BE2C (cell line): ENCODE measurements around the gene MRAS.

ENCODE experiments used
- DNase-seq: peaks from one replicate; pipeline ENCODE4 v3.0.0-alpha.2; 2020
- H3K27me3 ChIP-seq: fragments of 250-450 bp; sonication (Bioruptor Pico); 2 replicates; pipeline ENCODE4 v1.5.1; 2020; ENCODE audit warnings: mild to moderate bottlenecking
- H3K36me3 ChIP-seq: fragments of 250-450 bp; sonication (Bioruptor Pico); 2 replicates; pipeline ENCODE4 v1.5.1; 2020; ENCODE audit warnings: mild to moderate bottlenecking
- H3K4me1 ChIP-seq: fragments of 250-450 bp; sonication (Bioruptor Pico); 2 replicates; pipeline ENCODE4 v1.5.1; 2020
- H3K4me3 ChIP-seq: 2 replicates; pipeline ENCODE4 v1.5.1; 2011; ENCODE audit warnings: low read depth, low read length
- H3K9me3 ChIP-seq: fragments of 250-450 bp; sonication (Bioruptor Pico); 2 replicates; pipeline ENCODE4 v1.5.1; 2020
- TF ChIP-seq, protein P1 (sequence below): IDR thresholded peaks from 2 replicates; pipeline ENCODE4 v1.5.1; 2012; ENCODE audit warnings: mild to moderate bottlenecking, low read depth, low read length

MRAS gene

DNA sequence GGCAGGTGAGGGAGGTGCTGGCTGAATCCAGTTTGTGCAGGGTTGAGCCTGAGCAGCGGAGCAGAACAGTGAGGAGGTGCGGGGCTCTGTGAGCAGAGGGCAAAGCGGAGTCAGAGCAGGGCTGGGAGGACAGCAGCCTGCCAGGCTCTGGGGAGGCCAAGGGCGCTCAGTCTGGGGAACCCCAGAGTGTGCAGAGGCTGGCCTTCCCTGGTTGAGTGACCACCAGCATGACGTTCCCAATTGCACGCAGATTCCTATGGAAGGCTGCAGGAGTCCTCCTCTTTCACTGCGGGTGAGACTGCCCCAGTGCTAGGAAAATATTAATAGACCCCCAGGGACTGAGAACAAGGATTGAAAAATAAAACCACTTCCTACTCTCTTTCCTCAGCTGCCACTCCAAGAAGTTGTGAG lies 13.2 kb downstream of the MRAS start:
- TF ChIP-seq, protein P1, sequence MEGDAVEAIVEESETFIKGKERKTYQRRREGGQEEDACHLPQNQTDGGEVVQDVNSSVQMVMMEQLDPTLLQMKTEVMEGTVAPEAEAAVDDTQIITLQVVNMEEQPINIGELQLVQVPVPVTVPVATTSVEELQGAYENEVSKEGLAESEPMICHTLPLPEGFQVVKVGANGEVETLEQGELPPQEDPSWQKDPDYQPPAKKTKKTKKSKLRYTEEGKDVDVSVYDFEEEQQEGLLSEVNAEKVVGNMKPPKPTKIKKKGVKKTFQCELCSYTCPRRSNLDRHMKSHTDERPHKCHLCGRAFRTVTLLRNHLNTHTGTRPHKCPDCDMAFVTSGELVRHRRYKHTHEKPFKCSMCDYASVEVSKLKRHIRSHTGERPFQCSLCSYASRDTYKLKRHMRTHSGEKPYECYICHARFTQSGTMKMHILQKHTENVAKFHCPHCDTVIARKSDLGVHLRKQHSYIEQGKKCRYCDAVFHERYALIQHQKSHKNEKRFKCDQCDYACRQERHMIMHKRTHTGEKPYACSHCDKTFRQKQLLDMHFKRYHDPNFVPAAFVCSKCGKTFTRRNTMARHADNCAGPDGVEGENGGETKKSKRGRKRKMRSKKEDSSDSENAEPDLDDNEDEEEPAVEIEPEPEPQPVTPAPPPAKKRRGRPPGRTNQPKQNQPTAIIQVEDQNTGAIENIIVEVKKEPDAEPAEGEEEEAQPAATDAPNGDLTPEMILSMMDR, result no peak
- DNase-seq, result no peak
- H3K4me3 ChIP-seq, result no peak overlapping the region
- no peaks in the 10 kb centered on the region for H3K4me1 ChIP-seq
- H3K9me3 ChIP-seq, result no peaks in the 10 kb centered on the region
- no peaks in the 10 kb centered on the region for H3K36me3 ChIP-seq
- peaks cover 10% of the 10 kb centered on the region for H3K27me3 ChIP-seq

DNA sequence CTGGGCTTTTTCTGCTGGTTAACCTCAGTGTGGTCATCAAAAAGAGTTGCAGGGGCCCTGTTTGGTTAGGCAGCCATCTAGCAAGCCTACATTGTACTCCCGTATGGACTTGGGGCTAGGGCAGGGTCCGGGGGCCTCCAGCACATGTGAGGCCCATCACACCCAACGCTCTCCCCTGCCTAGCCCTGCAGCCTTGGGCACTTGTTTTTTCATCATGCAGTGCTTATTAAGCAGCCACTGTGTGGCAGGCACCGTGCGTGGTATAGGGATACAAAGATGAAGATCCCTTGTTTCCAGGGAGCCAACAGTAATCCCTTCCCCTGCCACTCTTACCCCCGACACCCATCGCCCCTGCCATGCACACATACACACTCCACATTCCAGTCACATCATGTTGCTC lies 14.2 kb downstream of the MRAS start:
- no peaks in the 10 kb centered on the region for H3K4me1 ChIP-seq
- H3K36me3 ChIP-seq, result no peaks in the 10 kb centered on the region

DNA sequence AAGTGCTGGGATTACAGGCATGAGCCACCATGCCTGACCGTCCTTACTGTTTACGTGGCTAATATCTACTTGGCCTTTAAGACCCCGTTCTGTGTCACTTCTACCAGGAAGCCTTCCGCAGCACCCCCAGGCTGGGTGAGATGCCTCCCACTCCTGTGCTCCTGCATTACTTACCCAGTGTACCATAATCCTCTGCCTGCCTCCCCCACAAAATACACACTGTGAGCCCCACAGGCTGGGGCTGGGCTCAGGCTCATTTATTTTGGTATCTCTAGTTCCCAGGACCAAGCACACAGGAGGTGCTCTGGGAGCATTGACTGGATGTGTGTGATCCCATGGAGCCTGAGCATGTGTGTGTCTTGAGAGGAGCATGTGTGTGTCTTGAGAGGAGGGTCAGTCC lies 14.9 kb downstream of the MRAS start:
- no peaks in the 10 kb centered on the region for H3K36me3 ChIP-seq
- H3K4me3 ChIP-seq, result no peak overlapping the region
- TF ChIP-seq, protein P1, result no peak
- H3K27me3 ChIP-seq, result peaks cover 10% of the 10 kb centered on the region
- DNase-seq, result no peak
- no peaks in the 10 kb centered on the region for H3K4me1 ChIP-seq
- no peaks in the 10 kb centered on the region for H3K9me3 ChIP-seq

More for the DNA sequence above, 14.2 kb downstream of the MRAS start:
- Histone ChIP-seq H3K9me3 (no peaks in the 10 kb centered on the region), H3K4me3 (no peak overlapping the region), H3K27me3 (peaks cover 10% of the 10 kb centered on the region)
- TF ChIP-seq, protein P1, result no peak
- no peak for DNase-seq

DNA sequence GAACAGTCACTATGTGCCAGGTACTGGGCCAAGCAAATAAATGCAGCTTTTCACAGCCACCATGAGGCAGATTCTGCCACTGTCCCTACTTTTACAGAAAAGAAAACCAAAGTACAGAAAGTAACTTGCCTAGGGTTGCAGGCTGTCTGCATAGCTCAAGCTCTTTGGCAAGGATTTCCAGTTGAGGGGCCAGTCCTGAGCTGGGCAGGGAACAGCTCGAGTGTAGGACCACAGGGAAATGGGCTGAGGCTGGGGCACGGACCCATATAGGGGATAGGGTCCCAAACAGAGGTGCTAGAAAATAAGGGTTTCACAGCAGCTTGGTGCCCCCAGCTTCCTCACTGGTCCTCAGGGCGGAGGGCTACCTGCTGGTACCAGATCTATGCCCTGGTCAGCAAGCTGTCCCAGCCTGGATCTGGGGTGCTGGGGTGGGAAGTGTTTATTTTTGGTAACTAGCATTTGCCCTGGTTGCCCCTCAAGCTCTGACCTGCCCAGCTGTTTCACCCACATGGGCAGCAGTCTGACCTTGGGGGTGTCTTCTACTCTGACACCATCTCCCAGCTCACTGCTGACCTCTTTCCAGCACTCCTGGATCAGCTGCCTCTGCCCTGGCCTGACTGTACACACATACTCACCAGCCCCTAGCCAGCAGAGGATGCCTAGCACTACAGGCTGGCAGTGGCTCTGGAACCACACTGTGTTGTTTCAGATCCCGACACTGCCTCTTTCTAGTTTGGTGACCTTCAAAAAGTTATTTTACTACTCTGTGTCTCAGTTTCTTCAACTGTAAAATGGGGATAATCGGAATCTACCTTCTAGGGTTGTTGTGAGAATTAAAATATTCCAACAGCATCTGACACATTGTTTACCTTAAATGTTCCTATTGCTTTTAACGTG lies 16.2 kb downstream of the MRAS start:
- TF ChIP-seq, protein P1, result no peak
- Histone ChIP-seq H3K4me3 (no peak overlapping the region), H3K27me3 (peaks cover 10% of the 10 kb centered on the region), H3K4me1 (no peaks in the 10 kb centered on the region), H3K9me3 (no peaks in the 10 kb centered on the region), H3K36me3 (no peaks in the 10 kb centered on the region)
- DNase-seq, result no peak

DNA sequence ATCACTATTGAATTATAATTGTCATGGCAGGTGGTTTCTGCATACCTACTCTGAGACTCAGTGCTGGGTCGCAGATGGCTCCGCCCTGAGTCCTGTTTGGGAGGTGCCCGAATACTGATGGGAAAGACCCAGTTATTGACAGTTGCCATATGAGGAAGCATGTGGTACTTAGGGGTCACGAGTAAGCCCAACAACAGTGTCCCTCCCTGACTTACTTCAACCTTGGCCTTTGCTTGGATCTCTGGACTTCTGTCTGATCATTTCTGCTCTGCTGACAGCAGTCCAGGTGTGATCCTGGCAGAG lies 16.8 kb downstream of the MRAS start:
- no peaks in the 10 kb centered on the region for H3K36me3 ChIP-seq
- H3K4me1 ChIP-seq, result no peaks in the 10 kb centered on the region
- no peak overlapping the region for H3K4me3 ChIP-seq
- TF ChIP-seq, protein P1, result no peak
- H3K9me3 ChIP-seq, result no peaks in the 10 kb centered on the region
- H3K27me3 ChIP-seq, result peaks cover 10% of the 10 kb centered on the region
- DNase-seq, result no peak

DNA sequence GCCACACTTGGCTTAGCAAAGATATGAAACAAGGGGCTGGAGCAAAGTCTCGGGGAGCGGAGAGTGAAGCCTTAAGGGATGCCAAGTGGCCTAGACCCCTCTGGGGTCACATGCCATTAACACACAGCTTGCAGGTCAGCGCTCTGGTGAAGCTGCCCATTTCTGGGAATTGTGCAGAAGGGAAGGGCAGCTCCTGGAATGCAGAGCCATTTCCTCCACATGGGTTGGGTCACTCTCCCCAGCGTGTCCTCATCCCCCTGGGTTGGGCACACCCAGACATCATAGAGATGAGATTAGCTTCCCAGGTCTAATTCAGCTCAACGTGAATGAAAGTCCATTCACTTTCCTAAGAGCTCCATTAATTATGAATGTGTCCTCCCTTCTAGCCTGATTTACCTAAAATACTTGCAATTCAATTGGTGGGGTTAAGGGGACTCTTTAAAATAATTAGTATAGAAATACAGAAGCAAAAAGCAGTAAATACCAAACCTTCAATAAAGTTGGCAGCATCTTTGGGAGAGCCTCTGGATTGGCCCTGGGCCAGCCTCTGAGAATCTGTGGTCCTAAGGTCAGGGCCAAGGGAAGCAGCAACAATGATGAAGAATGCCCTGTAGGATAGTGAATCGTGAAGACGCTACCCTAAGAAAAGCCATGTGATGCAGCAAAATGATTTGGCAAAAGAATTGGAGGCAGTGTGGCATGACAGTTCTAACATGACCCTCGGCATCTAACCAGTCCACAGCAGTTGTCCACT lies 17.8 kb downstream of the MRAS start:
- H3K9me3 ChIP-seq, result no peaks in the 10 kb centered on the region

More for the DNA sequence above, 17.8 kb downstream of the MRAS start:
- H3K4me1 ChIP-seq, result no peaks in the 10 kb centered on the region
- no peak overlapping the region for H3K4me3 ChIP-seq
- H3K27me3 ChIP-seq, result peaks cover 10% of the 10 kb centered on the region
- no peaks in the 10 kb centered on the region for H3K36me3 ChIP-seq
- DNase-seq, result no peak
- TF ChIP-seq, protein P1, result no peak
